ENCODE results near the gene AURKB.
A peak's percentile ranks its signal among the peaks of the same experiment; 100 is the strongest.
"Not testable (repeated sequence)": the region's sequence is repeated elsewhere in the genome, so short reads cannot be mapped to it uniquely, and the experiment has no call there.

The AURKB gene

GRCh38 chr17:8173871-8174322, 36.5 kb downstream of the AURKB start:
- no peak for DNase-seq (ENCODE audit: low read depth)
- TF ChIP-seq CTCF (IDR thresholded peaks at IDR 0.05; ENCODE audit: control insufficient read depth, extremely low read depth, insufficient read depth): no peak
- H3K4me3 ChIP-seq (ENCODE audit: low read depth, low read length): peak overlapping the region; percentile 54

GRCh38 chr17:8173056-8173870, 37.1 kb downstream of the AURKB start:
- DNase-seq (ENCODE audit: low read depth): peak; percentile 98
- peak overlapping the region; percentile 54 for H3K4me3 ChIP-seq (ENCODE audit: low read depth, low read length)
- no peak for TF ChIP-seq CTCF (IDR thresholded peaks at IDR 0.05; ENCODE audit: control insufficient read depth, extremely low read depth, insufficient read depth)

GRCh38 chr17:8170186-8170585, 40.2 kb downstream of the AURKB start:
- H3K4me3 ChIP-seq (ENCODE audit: low read depth, low read length); DNase-seq (ENCODE audit: low read depth): not testable (repeated sequence)

- TF ChIP-seq CTCF (IDR thresholded peaks at IDR 0.05; ENCODE audit: control insufficient read depth, extremely low read depth, insufficient read depth): no peak
- no peak overlapping the region for H3K4me3 ChIP-seq (ENCODE audit: low read depth, low read length)
- DNase-seq (ENCODE audit: low read depth): no peak
Measured at GRCh38 chr17:8167526-8167925, 42.8 kb downstream of the AURKB start.

- no peak for TF ChIP-seq CTCF (IDR thresholded peaks at IDR 0.05; ENCODE audit: control insufficient read depth, extremely low read depth, insufficient read depth)
- no peak overlapping the region for H3K4me3 ChIP-seq (ENCODE audit: low read depth, low read length)
- DNase-seq (ENCODE audit: low read depth): no peak
Measured at GRCh38 chr17:8166731-8167130, 43.6 kb downstream of the AURKB start.

GRCh38 chr17:8164815-8165131, 45.6 kb downstream of the AURKB start:
- no peak for TF ChIP-seq CTCF (IDR thresholded peaks at IDR 0.05; ENCODE audit: control insufficient read depth, extremely low read depth, insufficient read depth)
- no peak overlapping the region for H3K4me3 ChIP-seq (ENCODE audit: low read depth, low read length)
- no peak for DNase-seq (ENCODE audit: low read depth)

GRCh38 chr17:8163978-8164814, 46.2 kb downstream of the AURKB start:
- no peak for DNase-seq (ENCODE audit: low read depth)

More at GRCh38 chr17:8163978-8164814, 46.2 kb downstream of the AURKB start:
- no peak for TF ChIP-seq CTCF (IDR thresholded peaks at IDR 0.05; ENCODE audit: control insufficient read depth, extremely low read depth, insufficient read depth)
- no peak overlapping the region for H3K4me3 ChIP-seq (ENCODE audit: low read depth, low read length)
